IPS DF 6.9 (cell line): ENCODE results near the gene VSIR.

Source experiments
- DNase-seq: peaks from one replicate; pipeline ENCODE4 v3.0.0-alpha.2; 2013; ENCODE audit warnings: low read depth, low spot score
- H3K27ac ChIP-seq: one replicate; pipeline ENCODE4 v1.5.1; 2013; ENCODE audit warnings: low read length, control low read depth
- H3K27me3 ChIP-seq: 2 replicates; pipeline ENCODE4 v1.6.1; 2013; ENCODE audit warnings: mild to moderate bottlenecking, low read length; ENCODE audit not compliant: control insufficient read depth, insufficient read depth
- H3K36me3 ChIP-seq: 2 replicates; pipeline ENCODE4 v1.6.1; 2013; ENCODE audit warnings: low read length; ENCODE audit not compliant: control insufficient read depth, insufficient read depth
- H3K4me1 ChIP-seq: 2 replicates; pipeline ENCODE4 v1.6.1; 2013; ENCODE audit warnings: low read length; ENCODE audit not compliant: control insufficient read depth, insufficient read depth
- H3K4me3 ChIP-seq: 2 replicates; pipeline ENCODE4 v1.5.1; 2013; ENCODE audit warnings: mild to moderate bottlenecking, low read length
- H3K9me3 ChIP-seq: 2 replicates; pipeline ENCODE4 v1.6.1; 2013; ENCODE audit warnings: low read length, inconsistent platforms; ENCODE audit not compliant: control insufficient read depth, insufficient read depth
- WGBS: extraction: QIAGEN DNeasy Blood & Tissue Kit; methylation state at CpG from one replicate; pipeline ENCODE4 v1.1.7; 2013; ENCODE audit warnings: mixed read lengths, missing lambda C conversion rate; ENCODE audit not compliant: insufficient read length, insufficient coverage; 5-methylcytosine and 5-hydroxymethylcytosine counted together

Gene VSIR

GRCh38 chr10:71806704-71807556, 33.6 kb upstream of the VSIR start:
- no peak overlapping the region for H3K27ac ChIP-seq
- no peak overlapping the region for H3K4me3 ChIP-seq
- no CpG with 5 or more reads among the region's 23 CpGs for WGBS
- no peak for DNase-seq
- no peaks in the 10 kb centered on the region for H3K9me3 ChIP-seq
- peaks cover 3% of the 10 kb centered on the region; the same call in 1 of the 2 replicates for H3K36me3 ChIP-seq
- peaks cover 5% of the 10 kb centered on the region; the same call in 1 of the 2 replicates for H3K27me3 ChIP-seq
- peaks cover 4% of the 10 kb centered on the region; the same call in 1 of the 2 replicates for H3K4me1 ChIP-seq

- peak overlapping the region; percentile 23; the same call in 1 of the 2 replicates for H3K4me3 ChIP-seq
- WGBS, result no CpG with 5 or more reads among the region's 41 CpGs
- H3K4me1 ChIP-seq, result peaks cover 4% of the 10 kb centered on the region; the same call in 1 of the 2 replicates
- DNase-seq, result no peak
- H3K27ac ChIP-seq, result no peak overlapping the region
- peaks cover 3% of the 10 kb centered on the region; the same call in 1 of the 2 replicates for H3K36me3 ChIP-seq
- H3K9me3 ChIP-seq, result no peaks in the 10 kb centered on the region
- peaks cover 5% of the 10 kb centered on the region; the same call in 1 of the 2 replicates for H3K27me3 ChIP-seq
Measured at GRCh38 chr10:71805776-71806703, 32.7 kb upstream of the VSIR start.

- no peak for DNase-seq
- H3K4me1 ChIP-seq, result peaks cover 4% of the 10 kb centered on the region; the same call in 1 of the 2 replicates
- peaks cover 5% of the 10 kb centered on the region; the same call in 1 of the 2 replicates for H3K27me3 ChIP-seq
- no CpG with 5 or more reads among the region's 4 CpGs for WGBS
- no peak overlapping the region for H3K4me3 ChIP-seq
- no peaks in the 10 kb centered on the region for H3K9me3 ChIP-seq
- no peaks in the 10 kb centered on the region for H3K36me3 ChIP-seq
- H3K27ac ChIP-seq, result no peak overlapping the region
Measured at GRCh38 chr10:71804077-71804476, 30.8 kb upstream of the VSIR start.

- no peak overlapping the region for H3K27ac ChIP-seq
- peaks cover 4% of the 10 kb centered on the region; the same call in 1 of the 2 replicates for H3K4me1 ChIP-seq
- no peak overlapping the region for H3K4me3 ChIP-seq
- no peaks in the 10 kb centered on the region for H3K9me3 ChIP-seq
- no CpG with 5 or more reads among the region's 18 CpGs for WGBS
- H3K27me3 ChIP-seq, result peaks cover 5% of the 10 kb centered on the region; the same call in 1 of the 2 replicates
- no peaks in the 10 kb centered on the region for H3K36me3 ChIP-seq
- DNase-seq, result no peak
Measured at GRCh38 chr10:71802715-71803488, 29.6 kb upstream of the VSIR start.

GRCh38 chr10:71802235-71802634, 28.9 kb upstream of the VSIR start:
- Histone ChIP-seq H3K36me3 (no peaks in the 10 kb centered on the region), H3K27ac (no peak overlapping the region), H3K4me1 (peaks cover 4% of the 10 kb centered on the region; the same call in 1 of the 2 replicates), H3K27me3 (peaks cover 5% of the 10 kb centered on the region; the same call in 1 of the 2 replicates), H3K9me3 (no peaks in the 10 kb centered on the region), H3K4me3 (no peak overlapping the region)
- DNase-seq, result no peak
- WGBS, result no CpG with 5 or more reads among the region's 6 CpGs

GRCh38 chr10:71801361-71801760, 28.0 kb upstream of the VSIR start:
- WGBS, result no CpG with 5 or more reads among the region's 9 CpGs
- Histone ChIP-seq H3K27ac (no peak overlapping the region), H3K27me3 (peaks cover 5% of the 10 kb centered on the region; the same call in 1 of the 2 replicates), H3K4me3 (no peak overlapping the region), H3K36me3 (no peaks in the 10 kb centered on the region), H3K9me3 (no peaks in the 10 kb centered on the region), H3K4me1 (peaks cover 4% of the 10 kb centered on the region; the same call in 1 of the 2 replicates)
- no peak for DNase-seq

GRCh38 chr10:71799608-71800453, 26.5 kb upstream of the VSIR start:
- no CpG with 5 or more reads among the region's 3 CpGs for WGBS
- no peak overlapping the region for H3K4me3 ChIP-seq
- DNase-seq, result no peak
- no peaks in the 10 kb centered on the region for H3K4me1 ChIP-seq
- no peaks in the 10 kb centered on the region for H3K36me3 ChIP-seq
- no peaks in the 10 kb centered on the region for H3K9me3 ChIP-seq
- no peak overlapping the region for H3K27ac ChIP-seq
- no peaks in the 10 kb centered on the region for H3K27me3 ChIP-seq

GRCh38 chr10:71799112-71799511, 25.8 kb upstream of the VSIR start:
- WGBS, result no CpG with 5 or more reads among the region's 10 CpGs
- Histone ChIP-seq H3K4me3 (no peak overlapping the region), H3K27me3 (no peaks in the 10 kb centered on the region), H3K27ac (no peak overlapping the region), H3K9me3 (no peaks in the 10 kb centered on the region), H3K4me1 (no peaks in the 10 kb centered on the region), H3K36me3 (no peaks in the 10 kb centered on the region)
- no peak for DNase-seq

GRCh38 chr10:71798308-71798624, 24.9 kb upstream of the VSIR start:
- WGBS, result no CpG with 5 or more reads among the region's 6 CpGs
- H3K4me1 ChIP-seq, result no peaks in the 10 kb centered on the region
- H3K4me3 ChIP-seq, result no peak overlapping the region
- H3K9me3 ChIP-seq, result no peaks in the 10 kb centered on the region
- no peak for DNase-seq
- H3K36me3 ChIP-seq, result no peaks in the 10 kb centered on the region
- no peaks in the 10 kb centered on the region for H3K27me3 ChIP-seq
- H3K27ac ChIP-seq, result no peak overlapping the region
